Hematopoietic multipotent progenitor cell treated with erythropoietin and hydrocortisone succinate and interleukin-3 and kit ligand, for 15 days (in vitro differentiated cells): ENCODE data around the gene TRIM33.
"Not testable (repeated sequence)": the region's sequence is repeated elsewhere in the genome, so short reads cannot be mapped to it uniquely, and the experiment has no call there.

ENCODE experiments used
- DNase-seq: peaks from one replicate; pipeline ENCODE4 v3.0.0-alpha.2; 2015; ENCODE audit warnings: low spot score

TRIM33 gene

DNA sequence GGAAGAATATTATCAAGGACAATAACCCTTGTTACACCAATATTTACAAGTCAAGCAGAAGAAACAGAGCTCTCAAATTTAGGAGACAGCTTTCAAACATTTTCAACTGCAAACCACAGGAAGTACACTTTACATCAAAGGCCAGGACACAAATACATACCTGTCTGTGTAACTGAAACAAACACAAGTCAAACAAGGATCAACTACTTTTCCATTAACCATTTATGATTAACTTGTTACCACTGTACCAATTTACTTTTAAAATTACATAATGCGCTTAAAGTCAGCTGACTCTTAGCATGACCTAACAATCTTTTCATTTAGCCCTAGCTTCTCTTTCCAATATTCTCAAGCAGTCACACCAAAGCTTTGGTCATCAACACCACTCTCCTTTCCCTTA is 43.5 kb downstream of the TRIM33 start:
- no peak for DNase-seq

- no peak for DNase-seq
Measured at GRCh38 chr1:114466334-114467014, 44.5 kb downstream of the TRIM33 start.

GRCh38 chr1:114462963-114463362 is 48.0 kb downstream of the TRIM33 start:
- DNase-seq: no peak

DNA sequence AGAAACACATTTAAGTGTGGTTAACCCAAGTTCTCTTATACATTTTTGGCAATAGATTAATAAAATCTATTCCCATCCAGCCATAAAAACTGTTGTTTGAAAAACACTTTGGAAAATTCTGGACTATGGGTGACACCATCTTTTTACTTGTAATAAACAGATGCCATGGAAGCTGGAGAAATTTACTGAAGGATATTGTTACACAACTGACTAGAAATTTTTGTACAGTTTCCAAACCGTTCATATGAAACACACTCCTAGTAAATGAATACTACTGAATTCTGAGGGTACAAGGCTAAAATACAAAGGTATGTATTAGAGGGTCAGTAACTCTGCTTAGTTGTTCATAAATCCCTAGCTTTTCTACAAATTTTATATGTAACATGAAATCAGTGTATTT is 48.7 kb downstream of the TRIM33 start:
- DNase-seq: no peak

- DNase-seq: no peak
Measured at GRCh38 chr1:114458237-114458777, 52.7 kb downstream of the TRIM33 start.

DNA sequence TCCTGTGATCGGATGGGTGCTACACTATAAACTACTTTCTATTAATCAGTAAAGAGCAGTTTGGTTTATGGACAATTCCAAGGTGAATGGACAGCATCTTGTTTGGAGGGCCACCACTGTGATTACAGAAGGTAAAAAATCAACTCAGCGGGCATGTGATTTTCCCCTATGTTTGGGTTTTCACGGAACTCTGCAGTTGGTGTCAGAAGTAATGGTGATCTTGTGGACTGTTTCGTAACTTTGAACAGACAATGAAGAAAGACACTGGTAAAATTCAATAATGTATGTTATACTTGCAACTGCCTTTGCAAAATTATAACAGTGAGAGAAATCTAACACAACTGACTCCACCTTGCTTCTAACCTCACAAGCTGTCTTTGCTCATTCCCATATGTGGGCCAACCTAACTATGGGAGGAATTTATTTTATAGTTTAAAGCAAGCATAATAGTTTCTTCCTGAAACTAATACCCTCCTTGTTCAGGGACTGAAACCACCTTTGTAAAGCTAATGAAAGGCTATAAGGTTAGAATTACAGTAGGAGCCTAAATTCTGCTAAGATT is 53.2 kb downstream of the TRIM33 start:
- DNase-seq: no peak

DNA sequence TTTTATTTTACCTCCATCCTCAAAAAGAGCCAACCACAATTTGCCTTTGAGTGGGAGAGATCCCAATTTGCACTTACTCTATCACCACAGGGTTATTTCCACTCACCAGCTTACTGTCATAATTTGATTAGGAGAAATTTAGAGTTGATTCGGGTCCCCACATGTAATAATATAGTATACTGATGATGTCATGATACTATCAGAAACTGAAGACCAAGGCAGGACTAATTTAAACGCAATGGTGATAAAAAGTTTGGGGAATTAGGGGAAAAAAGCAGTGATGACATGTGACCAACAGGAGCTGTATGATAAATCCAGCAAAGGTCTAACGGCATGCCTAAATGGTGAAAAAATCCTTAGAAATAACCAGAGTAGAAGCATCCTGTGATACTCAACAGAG is 54.4 kb downstream of the TRIM33 start:
- DNase-seq: no peak

- no peak for DNase-seq
Measured at GRCh38 chr1:114455102-114455785, 55.8 kb downstream of the TRIM33 start.

GRCh38 chr1:114454539-114454938 is 56.5 kb downstream of the TRIM33 start:
- no peak for DNase-seq

DNA sequence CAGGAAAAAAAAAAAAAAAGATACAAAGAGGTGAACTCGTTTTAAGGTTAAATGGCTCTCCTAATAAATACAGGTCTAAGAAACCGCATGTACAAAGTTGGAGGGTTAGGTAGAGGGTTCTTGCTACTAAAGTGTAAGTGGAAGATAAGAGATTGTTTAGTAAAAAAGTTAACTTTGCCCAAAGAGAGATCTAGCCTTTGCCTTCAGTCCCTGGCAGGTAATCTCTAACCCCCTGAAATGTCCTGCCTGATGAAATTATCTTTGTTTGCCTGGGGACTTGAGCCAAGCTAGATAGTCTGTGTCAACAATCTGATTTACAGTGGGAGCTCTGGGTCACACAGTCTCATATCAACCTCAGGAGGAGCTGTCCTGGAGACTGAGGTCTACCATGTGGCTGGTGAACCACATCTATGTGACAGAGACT is 57.6 kb downstream of the TRIM33 start:
- no peak for DNase-seq

- DNase-seq: no peak
Measured at GRCh38 chr1:114448370-114449036, 62.5 kb downstream of the TRIM33 start.

DNA sequence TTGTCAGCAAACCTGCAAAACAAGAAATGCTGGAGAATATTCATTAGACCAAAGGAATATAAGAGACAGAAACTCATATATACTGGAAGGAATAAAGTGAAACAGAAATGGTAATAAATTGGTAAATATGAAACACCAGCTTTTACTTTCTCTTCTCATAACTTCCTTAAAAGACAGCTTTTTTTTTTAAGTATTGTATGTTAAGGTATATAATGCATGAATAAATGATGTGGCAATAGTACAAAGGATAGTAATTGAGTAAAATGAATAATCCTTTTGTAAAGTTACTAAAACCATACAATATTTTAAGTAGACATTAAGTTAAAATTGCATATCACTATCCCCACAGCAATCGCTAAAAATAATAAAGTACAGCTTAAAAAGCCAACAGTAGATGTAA is 64.8 kb downstream of the TRIM33 start:
- DNase-seq: no peak

DNA sequence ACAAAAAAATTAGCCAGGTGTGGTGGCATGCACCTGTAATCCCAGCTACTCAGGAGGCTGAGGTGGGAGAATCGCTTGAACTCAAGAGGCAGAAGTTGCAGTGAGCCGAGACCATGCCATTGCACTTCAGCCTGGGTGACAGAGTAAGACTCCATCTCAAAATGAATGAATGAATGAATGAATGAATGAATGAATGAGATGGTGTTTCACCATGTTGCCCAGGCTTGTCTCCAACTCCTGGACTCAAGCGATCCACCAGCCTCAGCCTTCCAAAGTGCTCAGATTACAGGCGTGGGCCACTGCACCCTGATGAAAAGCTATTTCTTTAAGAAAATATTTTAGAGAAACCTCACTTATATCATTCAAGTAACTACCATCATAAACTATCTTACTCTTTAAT is 67.8 kb downstream of the TRIM33 start:
- not testable (repeated sequence) for DNase-seq

DNA sequence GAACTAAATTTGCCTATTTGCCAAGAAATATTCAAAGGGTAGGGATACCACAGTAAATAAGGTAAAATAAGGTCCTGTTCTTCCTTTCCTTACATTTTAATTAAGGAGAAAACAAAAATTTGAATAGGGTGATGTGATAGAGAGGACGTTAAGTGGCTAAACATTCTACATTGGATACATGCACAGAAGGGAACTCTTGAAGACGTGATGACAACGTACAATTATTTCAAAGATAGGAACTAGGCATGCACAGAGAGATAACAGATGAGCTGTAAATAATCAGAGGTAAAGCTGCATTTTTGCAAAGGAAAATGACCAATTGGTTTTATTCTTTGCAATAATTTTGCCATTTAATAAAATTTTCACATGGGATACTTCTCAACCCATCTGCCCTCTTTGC is 69.7 kb downstream of the TRIM33 start:
- no peak for DNase-seq

- DNase-seq: no peak
Measured at GRCh38 chr1:114439369-114439768, 71.6 kb downstream of the TRIM33 start.

- no peak for DNase-seq
Measured at GRCh38 chr1:114437812-114438211, 73.2 kb downstream of the TRIM33 start.

DNA sequence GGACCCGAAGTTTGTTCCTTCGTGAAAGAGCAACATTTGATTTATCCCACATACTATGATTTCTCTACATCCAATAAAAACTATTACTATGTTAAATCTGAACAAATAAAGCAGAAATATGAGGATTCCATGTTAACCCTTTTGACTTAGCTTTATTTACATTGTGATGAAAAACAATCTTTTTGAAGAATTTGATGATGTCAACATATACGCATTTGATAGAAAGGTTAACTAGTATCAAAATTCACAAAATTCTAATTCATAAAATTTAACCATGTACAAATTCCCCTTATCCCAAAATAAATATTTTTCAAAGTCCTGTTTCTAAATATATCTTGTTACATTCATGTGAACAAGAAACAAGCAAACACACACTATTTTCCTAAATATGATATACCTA is 74.2 kb downstream of the TRIM33 start:
- DNase-seq: no peak

DNA sequence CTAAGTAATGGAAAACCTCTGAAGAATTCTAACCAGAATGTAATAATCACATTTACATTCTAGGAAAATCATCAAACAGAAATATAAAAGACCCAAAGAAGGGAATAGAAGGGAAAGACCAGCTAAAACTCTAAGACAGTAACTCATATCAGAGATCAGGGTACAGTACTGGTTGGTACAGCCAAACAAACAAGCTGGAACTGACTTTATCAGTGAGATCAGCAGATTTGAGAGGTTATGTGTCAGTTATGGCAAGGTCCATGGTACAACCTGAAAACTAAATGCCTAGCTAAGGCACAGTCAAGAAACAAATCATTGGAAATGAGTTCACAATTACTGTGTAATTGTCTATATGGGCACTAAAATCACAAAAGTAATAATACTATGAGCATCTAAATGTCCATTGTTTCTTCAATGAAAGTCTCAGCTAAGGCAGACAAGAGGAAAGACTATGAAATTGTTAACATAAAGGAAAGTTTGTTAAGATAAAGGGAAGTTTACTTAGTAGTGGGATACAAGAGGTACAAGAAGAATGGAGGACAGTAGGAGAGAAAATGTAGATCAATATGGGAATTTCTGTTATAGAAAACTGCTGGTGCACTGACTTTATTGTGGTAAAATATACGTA is 75.8 kb downstream of the TRIM33 start:
- DNase-seq: no peak

- DNase-seq: no peak
Measured at GRCh38 chr1:114431026-114431425, 80.0 kb downstream of the TRIM33 start.

DNA sequence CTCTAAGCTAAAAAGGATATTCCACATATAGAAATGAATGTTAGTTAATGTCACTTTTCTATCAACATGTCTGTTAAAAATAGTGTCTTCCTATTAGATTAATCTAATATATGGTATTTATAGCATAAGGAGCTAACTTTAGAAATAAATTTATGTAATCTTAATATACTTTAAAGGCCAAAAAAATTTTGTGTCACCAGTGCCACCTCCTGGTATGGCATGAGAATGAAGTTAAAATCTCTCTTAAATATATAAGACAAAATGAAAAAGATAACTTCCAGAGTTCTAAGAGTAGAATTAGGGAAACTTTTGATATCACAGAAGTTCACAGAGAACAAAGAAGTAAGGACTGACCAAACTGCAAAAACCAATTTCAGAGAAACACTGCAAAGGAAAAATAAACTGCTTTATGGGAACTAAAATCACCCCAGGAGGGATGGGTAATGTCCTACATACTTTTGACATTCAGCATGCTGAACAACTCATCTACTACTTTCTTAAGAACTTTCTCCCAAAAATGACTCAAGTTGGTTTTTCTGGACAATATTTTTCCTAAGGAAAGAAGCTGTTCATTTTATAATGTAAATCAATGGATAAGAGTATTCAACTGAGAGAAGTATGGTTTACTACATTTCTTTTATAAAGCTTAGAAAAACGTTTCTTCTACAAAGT is 82.8 kb downstream of the TRIM33 start:
- DNase-seq: peak; percentile 27

- no peak for DNase-seq
Measured at GRCh38 chr1:114427612-114428011, 83.4 kb downstream of the TRIM33 start.

DNA sequence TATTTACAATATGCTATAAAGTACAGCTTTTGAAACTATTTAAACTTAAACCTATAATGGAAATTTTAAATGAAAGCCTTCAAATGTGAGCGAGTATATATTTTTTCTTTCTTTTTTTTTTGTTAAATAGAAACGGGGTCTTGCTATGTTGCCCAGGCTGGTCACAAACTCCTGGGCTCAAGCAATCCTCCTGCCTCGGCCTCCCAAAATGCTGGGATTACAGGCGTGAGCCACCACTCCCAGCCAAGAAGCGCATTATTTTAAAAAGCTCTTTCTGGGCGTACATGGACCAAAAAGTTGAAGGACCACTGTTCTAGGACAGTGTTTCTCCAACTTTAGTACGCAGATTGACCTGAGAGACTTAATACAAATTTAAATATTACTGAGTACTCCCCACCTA is 87.5 kb downstream of the TRIM33 start:
- no peak for DNase-seq
